DMS53 (cell line): ENCODE data around the gene GLMP.

Experiments used
- DNase-seq: peaks from one replicate; lab custom pipeline; 2025; lab: John Stamatoyannopoulos, UW

The GLMP gene

GRCh38 chr1:156248323-156248683, 47.2 kb downstream of the GLMP start:
- DNase-seq: peak; percentile 64

DNA sequence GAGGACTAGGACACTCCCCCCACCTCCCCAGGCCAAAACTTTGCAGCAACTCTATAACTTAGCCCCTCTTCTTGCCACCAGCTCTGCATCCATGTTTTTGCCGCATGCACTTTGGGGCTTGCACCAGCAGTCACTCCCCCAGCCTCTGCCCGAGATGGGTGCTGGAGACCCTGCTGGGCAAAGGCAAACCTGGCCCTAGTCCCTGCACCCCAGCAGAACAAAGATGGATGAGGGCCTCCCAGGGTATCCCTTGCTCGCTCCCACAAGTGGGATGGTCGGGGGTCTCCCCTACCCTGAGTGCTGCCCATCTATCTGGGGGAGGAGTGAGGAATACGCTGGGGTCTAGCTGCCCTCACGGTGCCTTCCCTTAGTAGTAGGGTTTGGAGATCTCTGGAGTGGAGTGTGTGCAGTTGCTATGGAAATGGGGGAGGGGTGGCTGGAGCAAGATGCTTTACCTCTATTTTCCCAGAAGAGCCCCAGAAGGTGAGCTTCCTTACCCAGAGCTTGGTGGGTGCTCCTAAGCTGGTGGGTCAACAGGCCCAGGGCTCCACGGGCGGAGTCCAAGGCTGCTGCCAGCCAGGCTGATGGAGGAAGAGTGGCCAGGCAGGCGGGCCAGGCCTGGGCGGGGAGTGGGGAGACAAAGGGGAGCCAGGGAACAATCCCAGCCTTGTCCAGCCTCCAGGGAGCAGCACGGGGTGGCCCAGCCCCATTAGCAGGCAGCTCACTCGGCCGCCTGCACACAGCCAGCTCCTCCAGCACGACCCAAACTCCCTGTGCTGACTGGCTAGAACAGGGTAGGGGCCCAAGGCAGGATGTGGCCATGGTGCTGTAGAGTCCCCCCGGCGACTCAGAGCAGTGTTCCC, 47.8 kb downstream of the GLMP start, which contains the start of gene PAQR6:
Gene PAQR6 (minus strand): TSS at position 597 of the 863 bp plus-strand sequence. CDS start 1,325 bp downstream, outside the sequence.
- DNase-seq: peak; percentile 64

DNA sequence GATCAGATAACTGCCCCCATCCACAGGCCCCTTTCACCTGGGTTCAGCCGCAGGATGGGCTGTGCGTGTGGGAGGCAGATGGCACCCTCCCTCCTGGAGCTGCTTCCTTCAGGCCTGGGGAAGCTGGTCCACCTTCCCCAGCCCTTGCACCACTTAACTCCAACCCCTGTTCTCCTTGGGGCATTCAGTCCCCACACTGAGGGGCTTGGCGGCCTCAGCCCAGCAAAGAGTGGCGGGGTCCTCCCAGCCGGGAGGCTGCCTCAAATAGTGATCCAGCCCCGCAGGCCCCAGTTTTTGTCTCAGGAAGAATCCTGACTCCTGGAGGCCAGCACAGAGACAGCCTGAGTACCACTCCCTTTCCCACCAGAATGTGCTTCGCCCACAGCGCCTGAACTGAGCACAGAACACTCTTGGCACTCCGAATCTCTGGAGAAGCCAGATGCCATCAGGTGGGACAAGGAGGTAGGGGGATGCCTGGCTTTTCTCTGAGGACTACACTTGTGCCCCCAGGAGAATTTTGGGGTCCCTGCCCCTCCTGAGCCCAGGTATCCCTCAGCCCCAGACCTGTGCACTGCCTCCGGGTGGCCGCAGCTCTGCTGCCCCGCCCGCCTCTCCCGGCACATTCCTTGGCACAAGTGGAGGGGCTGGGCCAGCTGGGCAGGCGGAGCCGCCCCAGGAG, 48.6 kb downstream of the GLMP start:
- peak; percentile 41 for DNase-seq

- no peak for DNase-seq
These were observed 49.2 kb downstream of the GLMP start for GRCh38 chr1:156246241-156246780.

- peak; percentile 89 for DNase-seq
These were observed 49.8 kb downstream of the GLMP start for GRCh38 chr1:156245451-156246232.

DNA sequence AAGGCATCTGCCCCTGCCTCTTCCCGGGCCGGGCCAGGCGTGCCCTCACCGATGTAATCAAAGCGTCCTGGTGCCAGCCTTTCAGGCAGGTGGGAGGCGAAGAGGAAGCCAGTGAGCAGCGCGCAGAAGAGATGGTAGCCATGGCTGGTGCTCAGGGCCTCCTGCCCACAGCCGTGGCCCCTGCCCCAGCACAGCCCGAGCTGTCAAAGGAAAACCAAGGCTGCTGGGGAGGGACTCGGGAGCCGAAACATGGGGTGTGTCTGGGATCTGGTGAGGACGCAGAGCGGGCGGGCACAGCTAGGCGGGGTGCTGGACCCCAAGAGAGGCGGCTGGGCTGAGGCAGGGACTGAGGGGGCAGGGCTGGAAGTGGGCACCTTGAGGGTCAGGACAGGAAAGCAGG, 50.8 kb downstream of the GLMP start:
- DNase-seq: no peak

DNA sequence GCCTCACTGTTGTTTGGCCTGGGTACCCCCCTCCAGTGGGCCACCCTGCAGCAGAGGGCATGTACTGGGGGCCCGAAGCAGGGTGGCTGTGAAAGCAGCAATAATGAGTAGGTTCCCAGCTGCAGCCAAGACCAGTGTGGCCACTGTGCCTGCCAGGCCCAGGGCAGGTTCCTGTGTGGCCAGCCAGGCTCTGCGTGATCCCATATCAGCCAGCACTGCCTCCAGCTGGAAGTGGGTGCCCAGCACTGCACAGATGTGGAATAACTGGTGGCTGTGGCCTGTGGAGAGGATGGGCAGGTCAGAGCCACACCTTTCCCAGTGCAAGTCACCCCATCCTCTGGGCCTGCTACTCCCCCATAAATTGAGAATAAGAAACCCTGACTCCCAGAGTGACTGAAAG, 51.4 kb downstream of the GLMP start:
- peak; percentile 26 for DNase-seq

DNA sequence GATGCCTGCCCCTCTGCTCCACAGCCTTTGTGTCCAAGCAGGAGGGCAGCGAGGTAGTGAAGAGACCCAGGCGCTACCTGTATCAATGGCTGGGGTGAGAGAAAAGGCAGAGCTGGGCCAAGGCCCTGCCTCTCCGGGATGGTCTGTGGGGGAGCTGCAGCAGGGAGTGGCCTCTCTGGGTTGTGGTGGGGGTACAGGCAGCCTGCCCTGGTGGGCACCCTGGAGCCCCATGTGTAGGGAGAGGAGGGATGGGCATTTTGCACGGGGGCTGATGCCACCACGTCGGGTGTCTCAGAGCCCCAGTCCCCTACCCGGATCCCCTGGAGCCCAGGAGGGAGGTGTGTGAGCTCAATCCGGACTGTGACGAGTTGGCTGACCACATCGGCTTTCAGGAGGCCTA, 52.7 kb downstream of the GLMP start:
- no peak for DNase-seq
